Fibroblast of lung (primary cell): ENCODE measurements around the gene LAX1.

Source experiments
- EZH2 ChIP-seq: IDR thresholded peaks from 2 replicates; pipeline ENCODE4 v1.5.1; 2012; ENCODE audit warnings: low read length, control low read depth, mild to moderate bottlenecking; ENCODE audit errors: missing control alignments
- TF ChIP-seq, protein P1 (sequence below), 2 donors: IDR thresholded peaks in 1 of 2; conservative IDR thresholded peaks in 1 of 2; 1 replicate in 1 of 2; 2 replicates in 1 of 2; pipeline ENCODE4 v1.5.1; 2011 to 2012; ENCODE audit warnings: low read length in 2 of 2, control low read depth in 1 of 2, inconsistent platforms in 1 of 2, low read depth in 1 of 2, mild to moderate bottlenecking in 1 of 2

DNA sequence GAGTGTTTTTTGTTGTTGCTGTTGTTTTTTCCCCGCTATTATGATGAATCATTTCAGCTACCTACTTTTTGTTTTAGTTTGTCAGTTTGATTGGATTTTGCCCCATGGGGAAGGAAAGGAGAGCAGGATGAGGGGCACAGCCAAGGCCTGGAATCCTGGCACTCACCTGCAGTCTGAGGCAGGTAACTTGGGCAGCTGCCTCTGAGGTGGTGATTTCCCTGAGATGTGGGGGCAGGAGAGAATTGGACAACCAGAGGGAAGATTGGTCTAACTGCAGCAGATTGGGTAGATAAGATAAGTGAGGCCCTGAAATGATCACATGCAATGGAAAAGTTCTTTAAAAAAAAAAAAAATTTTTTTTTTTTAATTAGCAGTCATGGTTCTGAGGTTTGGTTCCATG lies 1.5 kb upstream of the LAX1 start:
- TF ChIP-seq, protein P1, sequence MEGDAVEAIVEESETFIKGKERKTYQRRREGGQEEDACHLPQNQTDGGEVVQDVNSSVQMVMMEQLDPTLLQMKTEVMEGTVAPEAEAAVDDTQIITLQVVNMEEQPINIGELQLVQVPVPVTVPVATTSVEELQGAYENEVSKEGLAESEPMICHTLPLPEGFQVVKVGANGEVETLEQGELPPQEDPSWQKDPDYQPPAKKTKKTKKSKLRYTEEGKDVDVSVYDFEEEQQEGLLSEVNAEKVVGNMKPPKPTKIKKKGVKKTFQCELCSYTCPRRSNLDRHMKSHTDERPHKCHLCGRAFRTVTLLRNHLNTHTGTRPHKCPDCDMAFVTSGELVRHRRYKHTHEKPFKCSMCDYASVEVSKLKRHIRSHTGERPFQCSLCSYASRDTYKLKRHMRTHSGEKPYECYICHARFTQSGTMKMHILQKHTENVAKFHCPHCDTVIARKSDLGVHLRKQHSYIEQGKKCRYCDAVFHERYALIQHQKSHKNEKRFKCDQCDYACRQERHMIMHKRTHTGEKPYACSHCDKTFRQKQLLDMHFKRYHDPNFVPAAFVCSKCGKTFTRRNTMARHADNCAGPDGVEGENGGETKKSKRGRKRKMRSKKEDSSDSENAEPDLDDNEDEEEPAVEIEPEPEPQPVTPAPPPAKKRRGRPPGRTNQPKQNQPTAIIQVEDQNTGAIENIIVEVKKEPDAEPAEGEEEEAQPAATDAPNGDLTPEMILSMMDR (conservative IDR thresholded peaks at IDR 0.05 in 1 of 2, IDR thresholded peaks at IDR 0.05 in 1 of 2; ENCODE audit: low read depth in 1 of 2, low read length in 2 of 2) = no peak
- TF ChIP-seq EZH2 = no peak
